ENCODE results near the gene CCDC78.
A peak's percentile ranks its signal among the peaks of the same experiment; 100 is the strongest.

The CCDC78 gene

GRCh38 chr16:676913-677312, 49.3 kb downstream of the CCDC78 start:
- DNase-seq, result no peak

DNA sequence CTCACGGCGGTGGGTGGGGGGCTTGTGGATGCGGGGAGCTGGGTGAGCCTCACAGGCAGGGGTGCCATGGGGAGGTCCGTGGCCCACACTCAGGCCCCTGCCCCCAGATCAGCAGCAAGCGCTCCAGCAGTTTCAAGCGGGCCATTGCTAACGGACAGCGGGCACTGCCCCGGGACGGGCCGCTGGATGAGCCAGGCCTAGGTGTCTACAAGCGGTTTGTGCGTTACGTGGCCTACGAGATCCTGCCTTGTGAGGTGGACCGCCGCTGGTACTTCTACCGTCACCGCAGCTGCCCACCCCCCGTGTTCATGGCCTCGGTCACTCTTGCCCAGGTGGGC, 49.7 kb downstream of the CCDC78 start:
- no peak for DNase-seq

GRCh38 chr16:675884-676564, 50.2 kb downstream of the CCDC78 start:
- no peak for DNase-seq

GRCh38 chr16:674968-675883, 51.0 kb downstream of the CCDC78 start, which contains the start of gene RHBDL1:
Gene RHBDL1 (plus strand): TSS chr16:675671. CDS start chr16:675791, 120 bp downstream.
- peak; percentile 68 for DNase-seq

DNA sequence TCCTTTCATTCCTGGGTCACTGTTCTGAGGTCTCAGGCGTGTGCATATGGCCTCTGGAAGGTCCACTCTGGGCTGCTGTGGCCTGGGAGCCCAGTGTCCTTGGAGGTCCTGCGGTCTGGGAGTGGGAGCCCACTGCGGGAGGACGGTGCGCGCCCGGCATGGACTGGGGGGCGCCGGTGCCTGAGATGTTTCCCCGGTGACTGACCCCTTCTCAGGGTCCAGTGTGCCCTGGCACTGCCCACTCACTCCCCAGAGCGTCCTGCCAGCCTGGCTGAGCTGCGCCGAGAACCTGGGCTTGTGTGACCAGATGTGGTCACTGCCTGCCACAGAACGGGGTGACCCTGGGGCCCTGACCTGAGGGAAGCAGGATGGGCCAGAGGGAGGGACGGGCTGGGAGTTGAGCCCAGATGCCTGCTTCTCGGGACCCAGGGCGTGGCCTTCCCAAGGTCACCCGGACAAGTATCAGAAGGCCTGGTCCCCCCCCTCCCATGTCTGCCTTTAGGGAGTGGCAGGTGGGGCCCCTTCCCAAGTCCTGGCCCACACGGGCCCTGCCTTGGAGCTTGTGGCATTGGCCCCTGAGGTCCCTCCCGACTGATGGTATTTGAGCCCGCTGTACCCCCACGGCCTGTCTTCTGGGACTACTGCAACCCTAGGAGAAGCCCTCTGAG, 51.9 kb downstream of the CCDC78 start:
- no peak for DNase-seq

DNA sequence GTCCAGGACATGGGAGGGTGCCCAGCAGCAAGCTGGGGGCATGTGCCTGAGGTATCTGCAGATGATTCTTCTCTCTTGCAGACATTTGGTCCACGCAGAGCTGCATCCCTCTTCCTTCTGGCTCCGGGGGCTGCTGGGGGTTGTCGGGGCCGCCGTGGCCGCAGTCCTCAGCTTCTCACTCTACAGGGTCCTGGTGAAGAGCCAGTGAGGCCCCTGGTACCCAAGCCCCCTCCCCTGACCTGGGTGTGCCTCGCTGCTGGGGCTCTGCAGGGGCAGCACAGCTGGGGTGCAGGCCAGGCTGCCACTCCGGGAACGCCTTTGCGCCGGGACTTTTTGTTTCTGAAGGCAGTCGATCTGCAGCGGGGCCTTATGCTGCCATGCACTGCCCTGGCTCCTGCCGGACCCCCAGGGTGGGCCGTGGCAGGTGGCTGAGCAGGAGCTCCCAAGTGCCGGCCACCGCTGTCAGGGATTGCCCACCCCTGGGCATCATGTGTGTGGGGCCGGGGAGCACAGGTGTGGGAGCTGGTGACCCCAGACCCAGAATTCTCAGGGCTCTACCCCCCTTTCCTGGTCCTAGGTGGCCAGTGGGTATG, 52.7 kb downstream of the CCDC78 start:
- no peak for DNase-seq

DNA sequence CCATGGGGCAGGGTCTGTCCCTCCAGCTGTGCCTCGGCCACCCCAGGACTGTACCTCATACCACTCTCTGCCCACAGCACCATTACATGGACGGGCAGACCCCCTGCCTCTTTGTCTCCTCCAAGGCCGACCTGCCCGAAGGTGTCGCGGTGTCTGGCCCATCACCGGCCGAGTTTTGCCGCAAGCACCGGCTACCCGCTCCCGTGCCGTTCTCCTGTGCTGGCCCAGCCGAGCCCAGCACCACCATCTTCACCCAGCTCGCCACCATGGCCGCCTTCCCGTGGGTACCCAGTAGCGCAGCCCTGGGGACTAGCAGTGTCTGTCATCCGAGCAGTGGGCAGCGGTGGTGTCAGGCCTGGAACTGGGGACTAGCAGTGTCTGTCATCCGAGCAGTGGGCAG, 53.4 kb downstream of the CCDC78 start:
- DNase-seq, result no peak

All from NCI-H82 (cell line).